ENCODE measurements around the gene CSNK1D.
"Not testable (repeated sequence)": the region's sequence is repeated elsewhere in the genome, so short reads cannot be mapped to it uniquely, and the experiment has no call there.

The CSNK1D gene

DNA sequence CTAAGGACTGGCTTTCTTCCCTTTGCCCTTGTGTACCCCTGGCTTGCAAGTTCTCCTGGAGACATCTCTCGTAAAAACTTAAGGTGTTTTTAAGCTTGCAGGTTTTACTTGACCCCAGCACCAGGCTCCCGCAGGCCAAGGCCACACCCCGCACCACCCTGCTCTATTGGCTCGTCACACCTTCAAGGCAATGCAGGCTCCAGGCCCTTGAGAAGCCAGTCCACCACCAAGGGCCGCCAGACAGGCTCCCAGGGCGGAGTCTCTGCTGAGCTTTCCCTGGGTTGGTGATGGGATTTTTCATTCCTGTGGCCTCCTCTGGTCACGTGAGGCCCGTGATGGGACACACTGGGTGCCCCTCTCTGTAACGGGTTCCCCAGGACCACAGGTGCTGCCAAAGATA is 9.9 kb downstream of the CSNK1D start:
- no peak overlapping the region for H3K9ac ChIP-seq (ENCODE audit: low read length)
- H3K4me1 ChIP-seq (ENCODE audit: control insufficient read depth, insufficient read depth, low read length): peaks cover 31% of the 10 kb centered on the region
- peaks cover 84% of the 10 kb centered on the region for H3K36me3 ChIP-seq (ENCODE audit: control insufficient read depth, insufficient read depth, low read length, severe bottlenecking)
- no peaks in the 10 kb centered on the region for H3K9me3 ChIP-seq (ENCODE audit: control insufficient read depth, low read length)
- no peak for DNase-seq (ENCODE audit: low read depth)
- no peak overlapping the region for H3K4me3 ChIP-seq (ENCODE audit: low read length)
- no peaks in the 10 kb centered on the region for H3K27me3 ChIP-seq (replicated peaks; ENCODE audit: control insufficient read depth, insufficient read depth, low read length)

DNA sequence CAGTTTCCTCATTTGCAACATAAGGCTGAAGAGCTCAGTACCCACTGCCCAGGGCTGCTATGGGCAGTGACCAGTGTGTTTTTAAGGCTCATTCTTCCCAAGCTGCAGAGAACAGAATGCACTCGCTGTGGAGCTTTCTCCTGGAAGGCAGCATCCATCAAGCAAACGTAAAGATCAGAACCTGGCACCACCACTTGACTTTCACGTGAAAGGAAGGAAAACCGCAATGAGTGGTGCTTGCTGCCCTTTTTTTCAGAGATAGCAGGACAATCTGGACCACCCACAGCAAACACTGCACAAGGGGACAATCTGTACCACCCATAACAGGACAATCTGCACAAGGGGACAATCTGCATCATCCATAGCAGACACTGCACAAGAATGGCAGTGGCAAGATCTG is 11.2 kb downstream of the CSNK1D start:
- peaks cover 86% of the 10 kb centered on the region for H3K36me3 ChIP-seq (ENCODE audit: control insufficient read depth, insufficient read depth, low read length, severe bottlenecking)
- H3K4me3 ChIP-seq (ENCODE audit: low read length): no peak overlapping the region
- no peaks in the 10 kb centered on the region for H3K27me3 ChIP-seq (replicated peaks; ENCODE audit: control insufficient read depth, insufficient read depth, low read length)
- H3K9me3 ChIP-seq (ENCODE audit: control insufficient read depth, low read length): no peaks in the 10 kb centered on the region
- no peak overlapping the region for H3K9ac ChIP-seq (ENCODE audit: low read length)
- DNase-seq (ENCODE audit: low read depth): no peak
- peaks cover 22% of the 10 kb centered on the region for H3K4me1 ChIP-seq (ENCODE audit: control insufficient read depth, insufficient read depth, low read length)

DNA sequence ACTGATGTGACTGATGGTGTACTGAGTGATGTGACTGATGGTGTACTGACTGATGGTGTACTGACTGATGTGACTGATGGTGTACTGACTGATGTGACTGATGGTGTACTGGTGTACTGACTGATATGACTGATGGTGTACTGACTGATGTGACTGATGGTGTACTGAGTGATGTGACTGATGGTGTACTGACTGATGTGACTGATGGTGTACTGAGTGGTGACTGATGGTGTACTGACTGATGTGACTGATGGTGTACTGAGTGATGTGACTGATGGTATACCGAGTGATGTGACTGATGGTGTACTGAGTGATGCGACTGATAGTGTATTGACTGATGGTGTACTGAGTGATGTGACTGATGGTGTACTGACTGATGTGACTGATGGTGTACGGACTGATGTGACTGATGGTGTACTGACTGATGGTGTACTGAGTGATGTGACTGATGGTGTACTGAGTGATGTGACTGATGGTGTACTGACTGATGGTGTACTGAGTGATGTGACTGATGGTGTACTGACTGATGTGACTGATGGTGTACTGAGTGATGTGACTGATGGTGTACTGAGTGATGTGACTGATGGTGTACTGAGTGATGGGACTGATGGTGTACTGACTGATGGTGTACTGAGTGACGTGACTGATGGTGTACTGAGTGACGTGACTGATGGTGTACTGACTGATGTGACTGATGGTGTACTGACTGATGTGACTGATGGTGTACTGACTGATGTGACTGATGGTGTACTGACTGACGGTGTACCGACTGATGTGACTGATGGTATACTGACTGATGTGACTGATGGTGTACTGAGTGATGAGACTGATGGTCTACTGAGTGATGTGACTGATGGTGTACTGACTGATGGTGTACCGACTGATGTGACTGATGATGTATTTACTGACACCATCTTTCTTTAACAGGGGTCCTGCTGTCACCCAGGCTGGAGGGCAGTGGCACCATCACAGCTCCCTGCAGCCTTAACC is 13.2 kb downstream of the CSNK1D start:
- peaks cover 93% of the 10 kb centered on the region for H3K36me3 ChIP-seq (ENCODE audit: control insufficient read depth, insufficient read depth, low read length, severe bottlenecking)
- not testable (repeated sequence) for H3K4me3 ChIP-seq (ENCODE audit: low read length); DNase-seq (ENCODE audit: low read depth); H3K9ac ChIP-seq (ENCODE audit: low read length); H3K9me3 ChIP-seq (ENCODE audit: control insufficient read depth, low read length); H3K27me3 ChIP-seq (replicated peaks; ENCODE audit: control insufficient read depth, insufficient read depth, low read length); H3K4me1 ChIP-seq (ENCODE audit: control insufficient read depth, insufficient read depth, low read length)

DNA sequence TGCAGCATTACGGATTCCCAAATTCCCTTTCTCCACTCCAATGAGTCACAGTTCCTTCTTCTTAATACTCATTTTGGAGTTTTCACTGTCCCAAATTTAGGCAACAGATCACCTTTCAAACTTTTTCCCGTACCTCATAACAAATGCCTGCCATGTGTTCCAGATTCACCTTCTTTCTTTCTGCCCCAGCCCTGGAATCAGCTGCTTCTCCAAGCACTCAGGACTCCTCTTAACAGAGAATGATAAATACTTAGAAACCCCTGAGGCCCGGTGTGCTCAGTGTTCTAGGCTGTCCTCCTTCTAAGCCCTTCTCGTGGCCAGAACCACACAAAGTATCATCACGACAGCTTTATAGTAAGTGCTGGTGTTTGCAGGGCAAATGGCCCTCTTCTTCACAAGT is 14.9 kb downstream of the CSNK1D start:
- H3K9me3 ChIP-seq (ENCODE audit: control insufficient read depth, low read length): no peaks in the 10 kb centered on the region
- peaks cover 7% of the 10 kb centered on the region for H3K4me1 ChIP-seq (ENCODE audit: control insufficient read depth, insufficient read depth, low read length)
- DNase-seq (ENCODE audit: low read depth): no peak
- H3K4me3 ChIP-seq (ENCODE audit: low read length): no peak overlapping the region
- no peaks in the 10 kb centered on the region for H3K27me3 ChIP-seq (replicated peaks; ENCODE audit: control insufficient read depth, insufficient read depth, low read length)
- H3K9ac ChIP-seq (ENCODE audit: low read length): peak overlapping the region; percentile 7
- H3K36me3 ChIP-seq (ENCODE audit: control insufficient read depth, insufficient read depth, low read length, severe bottlenecking): peaks cover 79% of the 10 kb centered on the region

DNA sequence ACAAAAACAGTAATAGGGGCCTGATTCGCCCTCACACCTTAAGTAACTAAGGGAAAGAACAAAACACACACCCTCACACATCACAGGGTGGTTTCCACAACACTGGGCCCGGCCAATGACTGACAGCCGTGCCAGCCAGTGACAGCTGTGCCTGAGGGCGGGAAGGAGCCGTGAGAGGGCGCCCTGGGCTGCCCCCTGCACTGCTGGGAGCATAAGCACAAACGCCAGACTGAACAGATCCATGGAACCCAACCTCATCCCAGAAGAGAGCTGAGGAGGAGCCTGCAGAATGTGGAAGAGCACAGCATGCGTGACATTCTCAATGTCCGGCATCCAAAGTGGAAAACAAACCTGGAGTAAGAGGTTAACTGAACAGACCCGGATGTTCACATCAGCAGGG is 16.0 kb downstream of the CSNK1D start:
- Histone ChIP-seq H3K27me3 (replicated peaks; ENCODE audit: control insufficient read depth, insufficient read depth, low read length) (no peaks in the 10 kb centered on the region), H3K4me1 (ENCODE audit: control insufficient read depth, insufficient read depth, low read length) (peaks cover 7% of the 10 kb centered on the region), H3K9me3 (ENCODE audit: control insufficient read depth, low read length) (no peaks in the 10 kb centered on the region), H3K36me3 (ENCODE audit: control insufficient read depth, insufficient read depth, low read length, severe bottlenecking) (peaks cover 82% of the 10 kb centered on the region), H3K4me3 (ENCODE audit: low read length) (no peak overlapping the region), H3K9ac (ENCODE audit: low read length) (no peak overlapping the region)
- no peak for DNase-seq (ENCODE audit: low read depth)

DNA sequence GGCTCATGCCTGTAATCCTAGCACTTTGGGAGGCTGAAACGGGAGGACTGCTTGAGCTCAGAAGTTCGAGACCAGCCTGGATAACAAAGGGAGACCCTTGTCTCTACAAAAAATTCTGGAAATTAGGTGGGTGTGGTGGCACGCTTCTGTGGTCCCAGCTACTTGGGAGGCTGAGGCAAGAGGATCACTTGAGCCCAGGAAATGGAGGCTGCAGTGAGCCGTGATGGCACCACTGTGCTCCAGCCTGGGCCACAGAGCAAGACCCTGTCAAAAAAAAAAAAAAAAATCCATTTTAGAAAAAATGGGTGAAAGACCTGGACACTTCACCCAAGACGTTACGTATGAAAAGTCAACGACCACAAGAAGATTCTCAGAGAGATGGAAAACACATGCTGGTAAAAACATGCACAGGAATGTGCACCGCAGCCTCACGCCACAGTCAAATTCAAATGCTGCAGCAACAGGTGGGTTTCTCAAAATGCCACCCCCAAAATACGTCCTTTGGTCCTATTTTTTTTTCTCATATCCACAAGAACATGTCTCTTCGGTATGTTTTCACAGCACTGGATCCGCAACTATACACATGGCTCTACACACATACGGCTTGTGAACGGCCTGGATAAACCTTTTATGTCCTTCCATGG is 17.1 kb downstream of the CSNK1D start:
- H3K9me3 ChIP-seq (ENCODE audit: control insufficient read depth, low read length): no peaks in the 10 kb centered on the region
- no peak overlapping the region for H3K9ac ChIP-seq (ENCODE audit: low read length)
- DNase-seq (ENCODE audit: low read depth): no peak
- peaks cover 7% of the 10 kb centered on the region for H3K4me1 ChIP-seq (ENCODE audit: control insufficient read depth, insufficient read depth, low read length)
- H3K4me3 ChIP-seq (ENCODE audit: low read length): no peak overlapping the region
- peaks cover 82% of the 10 kb centered on the region for H3K36me3 ChIP-seq (ENCODE audit: control insufficient read depth, insufficient read depth, low read length, severe bottlenecking)
- no peaks in the 10 kb centered on the region for H3K27me3 ChIP-seq (replicated peaks; ENCODE audit: control insufficient read depth, insufficient read depth, low read length)

DNA sequence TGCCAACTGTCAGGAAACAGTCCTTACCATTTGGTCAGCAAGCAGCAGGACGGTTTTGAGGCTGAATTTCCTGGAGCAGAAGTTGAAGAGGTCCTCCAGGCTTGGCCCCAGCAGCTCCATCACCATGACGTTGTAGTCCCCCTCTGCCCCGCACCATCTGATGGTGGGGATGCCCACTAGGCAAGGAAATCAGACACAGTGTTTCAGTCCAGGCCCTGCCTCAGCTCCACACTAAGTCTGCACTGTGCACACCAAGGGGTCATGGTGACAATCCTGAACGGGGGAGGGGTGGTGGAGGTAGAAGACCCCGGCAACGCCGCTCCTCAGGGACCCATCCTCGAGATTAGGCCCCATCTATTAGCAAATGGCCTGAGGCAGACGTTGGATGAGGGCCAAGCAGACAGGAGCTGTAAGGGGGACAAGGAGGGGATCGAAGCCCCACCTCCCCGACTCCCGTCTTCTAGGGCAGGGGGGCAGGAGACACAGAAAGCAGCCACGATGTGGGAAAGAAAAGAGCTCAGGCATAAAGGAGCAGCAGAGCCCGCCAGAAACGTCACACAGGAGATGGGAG is 18.0 kb downstream of the CSNK1D start:
- Histone ChIP-seq H3K36me3 (ENCODE audit: control insufficient read depth, insufficient read depth, low read length, severe bottlenecking) (peaks cover 82% of the 10 kb centered on the region), H3K4me1 (ENCODE audit: control insufficient read depth, insufficient read depth, low read length) (peaks cover 7% of the 10 kb centered on the region), H3K9me3 (ENCODE audit: control insufficient read depth, low read length) (no peaks in the 10 kb centered on the region), H3K9ac (ENCODE audit: low read length) (no peak overlapping the region), H3K4me3 (ENCODE audit: low read length) (no peak overlapping the region), H3K27me3 (replicated peaks; ENCODE audit: control insufficient read depth, insufficient read depth, low read length) (no peaks in the 10 kb centered on the region)
- no peak for DNase-seq (ENCODE audit: low read depth)

DNA sequence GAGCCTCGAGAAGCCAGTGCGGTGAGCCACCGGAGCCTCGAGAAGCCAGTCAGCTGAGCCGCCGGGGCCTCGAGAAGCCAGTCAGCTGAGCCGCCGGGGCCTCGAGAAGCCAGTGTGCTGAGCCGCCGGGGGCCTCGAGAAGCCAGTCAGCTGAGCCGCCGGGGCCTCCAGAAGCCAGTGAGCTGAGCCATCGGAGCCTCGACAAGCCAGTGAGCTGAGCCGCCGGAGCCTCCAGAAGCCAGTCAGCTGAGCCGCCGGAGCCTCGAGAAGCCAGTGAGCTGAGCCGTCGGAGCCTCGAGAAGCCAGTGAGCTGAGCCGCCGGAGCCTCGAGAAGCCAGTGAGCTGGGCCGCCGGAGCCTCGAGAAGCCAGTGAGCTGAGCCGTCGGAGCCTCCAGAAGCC is 18.8 kb downstream of the CSNK1D start:
- H3K36me3 ChIP-seq (ENCODE audit: control insufficient read depth, insufficient read depth, low read length, severe bottlenecking): peaks cover 82% of the 10 kb centered on the region
- H3K27me3 ChIP-seq (replicated peaks; ENCODE audit: control insufficient read depth, insufficient read depth, low read length); H3K9ac ChIP-seq (ENCODE audit: low read length); H3K9me3 ChIP-seq (ENCODE audit: control insufficient read depth, low read length); H3K4me3 ChIP-seq (ENCODE audit: low read length); H3K4me1 ChIP-seq (ENCODE audit: control insufficient read depth, insufficient read depth, low read length); DNase-seq (ENCODE audit: low read depth): not testable (repeated sequence)

DNA sequence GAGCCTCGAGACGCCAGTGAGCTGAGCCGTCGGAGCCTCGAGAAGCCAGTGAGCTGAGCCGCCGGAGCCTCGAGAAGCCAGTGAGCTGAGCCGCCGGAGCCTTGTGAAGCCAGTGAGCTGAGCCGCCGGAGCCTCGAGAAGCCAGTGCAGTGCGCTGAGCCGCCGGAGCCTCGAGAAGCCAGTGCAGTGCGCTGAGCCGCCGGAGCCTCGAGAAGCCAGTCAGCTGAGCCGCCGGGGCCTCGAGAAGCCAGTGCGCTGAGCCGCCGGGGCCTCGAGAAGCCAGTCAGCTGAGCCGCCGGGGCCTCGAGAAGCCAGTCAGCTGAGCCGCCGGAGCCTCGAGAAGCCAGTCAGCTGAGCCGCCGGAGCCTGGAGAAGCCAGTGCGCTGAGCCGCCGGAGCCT is 19.4 kb downstream of the CSNK1D start:
- H3K4me3 ChIP-seq (ENCODE audit: low read length); H3K9ac ChIP-seq (ENCODE audit: low read length); H3K27me3 ChIP-seq (replicated peaks; ENCODE audit: control insufficient read depth, insufficient read depth, low read length); H3K9me3 ChIP-seq (ENCODE audit: control insufficient read depth, low read length); H3K4me1 ChIP-seq (ENCODE audit: control insufficient read depth, insufficient read depth, low read length); DNase-seq (ENCODE audit: low read depth): not testable (repeated sequence)
- H3K36me3 ChIP-seq (ENCODE audit: control insufficient read depth, insufficient read depth, low read length, severe bottlenecking): peaks cover 82% of the 10 kb centered on the region

DNA sequence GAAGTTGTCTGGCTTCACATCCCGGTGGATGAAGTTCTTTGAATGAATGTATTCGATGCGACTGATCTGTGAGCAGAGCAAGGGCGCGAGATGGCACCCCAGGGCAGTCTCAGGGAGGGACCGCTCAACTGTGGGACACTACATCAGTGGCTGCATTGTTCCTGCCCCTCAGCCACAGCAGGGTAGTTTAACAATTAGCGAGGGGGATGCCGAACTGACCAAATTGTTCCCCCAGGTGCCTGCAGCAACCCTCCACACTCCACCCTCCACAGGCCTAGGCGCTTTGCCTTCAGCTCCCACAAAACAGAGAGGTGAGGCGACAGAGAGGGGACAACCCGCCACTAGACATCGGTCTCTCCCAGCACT is 20.3 kb downstream of the CSNK1D start:
- peaks cover 3% of the 10 kb centered on the region for H3K4me1 ChIP-seq (ENCODE audit: control insufficient read depth, insufficient read depth, low read length)
- no peaks in the 10 kb centered on the region for H3K9me3 ChIP-seq (ENCODE audit: control insufficient read depth, low read length)
- peaks cover 82% of the 10 kb centered on the region for H3K36me3 ChIP-seq (ENCODE audit: control insufficient read depth, insufficient read depth, low read length, severe bottlenecking)
- no peak overlapping the region for H3K9ac ChIP-seq (ENCODE audit: low read length)
- no peak overlapping the region for H3K4me3 ChIP-seq (ENCODE audit: low read length)
- no peaks in the 10 kb centered on the region for H3K27me3 ChIP-seq (replicated peaks; ENCODE audit: control insufficient read depth, insufficient read depth, low read length)
- no peak for DNase-seq (ENCODE audit: low read depth)

DNA sequence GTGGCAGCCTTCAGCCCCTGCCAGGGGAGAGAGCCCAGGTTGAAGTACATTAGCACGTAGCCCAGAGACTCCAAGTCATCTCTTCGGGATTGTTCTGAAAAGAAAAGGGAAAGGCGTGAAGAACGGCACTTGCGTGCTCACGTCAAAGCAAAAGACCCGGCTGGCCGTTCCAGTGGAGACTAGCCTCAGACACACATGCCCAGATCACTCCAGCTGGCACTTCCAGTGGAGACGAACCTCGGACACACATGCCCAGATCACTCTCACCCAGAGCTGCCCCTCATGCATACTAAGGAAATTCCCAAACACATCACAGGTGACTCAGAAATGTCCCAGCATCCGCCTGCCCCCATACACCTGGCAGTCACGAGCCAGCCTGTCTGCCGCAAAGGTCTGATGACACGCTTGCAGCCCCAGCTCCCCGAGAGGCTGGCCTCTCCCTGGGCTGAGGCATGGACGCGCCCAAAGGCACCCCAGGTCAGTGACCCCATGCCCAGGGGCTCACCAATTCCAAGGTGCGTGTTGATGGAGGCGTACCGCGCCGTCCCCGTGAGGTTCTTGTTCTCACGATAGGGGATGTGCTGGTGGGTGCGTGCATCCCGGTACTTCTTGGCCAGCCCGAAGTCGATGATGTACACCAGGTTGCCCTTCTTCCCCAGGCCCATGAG is 20.9 kb downstream of the CSNK1D start:
- no peaks in the 10 kb centered on the region for H3K27me3 ChIP-seq (replicated peaks; ENCODE audit: control insufficient read depth, insufficient read depth, low read length)
- H3K9me3 ChIP-seq (ENCODE audit: control insufficient read depth, low read length): no peaks in the 10 kb centered on the region
- peaks cover 2% of the 10 kb centered on the region for H3K4me1 ChIP-seq (ENCODE audit: control insufficient read depth, insufficient read depth, low read length)
- no peak overlapping the region for H3K4me3 ChIP-seq (ENCODE audit: low read length)
- H3K36me3 ChIP-seq (ENCODE audit: control insufficient read depth, insufficient read depth, low read length, severe bottlenecking): peaks cover 86% of the 10 kb centered on the region
- no peak overlapping the region for H3K9ac ChIP-seq (ENCODE audit: low read length)
- no peak for DNase-seq (ENCODE audit: low read depth)

Data from adipocyte (in vitro differentiated cells).